ENCODE results near the gene PGP.
"Not testable (repeated sequence)": the region's sequence is repeated elsewhere in the genome, so short reads cannot be mapped to it uniquely, and the experiment has no call there.

The PGP gene

GRCh38 chr16:2213817-2214718 is 572 bp downstream of the PGP start:
- peak; percentile 34 for DNase-seq

GRCh38 chr16:2212362-2213324 is 2.0 kb downstream of the PGP start:
- no peak for DNase-seq

GRCh38 chr16:2211923-2212347 is 2.7 kb downstream of the PGP start:
- DNase-seq: no peak

- peak; percentile 38 for DNase-seq
Measured at GRCh38 chr16:2210386-2211365, 4.0 kb downstream of the PGP start, which contains the start of gene BRICD5. Gene BRICD5, minus strand, starts transcription at chr16:2210863. Its CDS starts 30 bp downstream, at chr16:2210833.

- no peak for DNase-seq
Measured at GRCh38 chr16:2210009-2210332, 4.7 kb downstream of the PGP start.

DNA sequence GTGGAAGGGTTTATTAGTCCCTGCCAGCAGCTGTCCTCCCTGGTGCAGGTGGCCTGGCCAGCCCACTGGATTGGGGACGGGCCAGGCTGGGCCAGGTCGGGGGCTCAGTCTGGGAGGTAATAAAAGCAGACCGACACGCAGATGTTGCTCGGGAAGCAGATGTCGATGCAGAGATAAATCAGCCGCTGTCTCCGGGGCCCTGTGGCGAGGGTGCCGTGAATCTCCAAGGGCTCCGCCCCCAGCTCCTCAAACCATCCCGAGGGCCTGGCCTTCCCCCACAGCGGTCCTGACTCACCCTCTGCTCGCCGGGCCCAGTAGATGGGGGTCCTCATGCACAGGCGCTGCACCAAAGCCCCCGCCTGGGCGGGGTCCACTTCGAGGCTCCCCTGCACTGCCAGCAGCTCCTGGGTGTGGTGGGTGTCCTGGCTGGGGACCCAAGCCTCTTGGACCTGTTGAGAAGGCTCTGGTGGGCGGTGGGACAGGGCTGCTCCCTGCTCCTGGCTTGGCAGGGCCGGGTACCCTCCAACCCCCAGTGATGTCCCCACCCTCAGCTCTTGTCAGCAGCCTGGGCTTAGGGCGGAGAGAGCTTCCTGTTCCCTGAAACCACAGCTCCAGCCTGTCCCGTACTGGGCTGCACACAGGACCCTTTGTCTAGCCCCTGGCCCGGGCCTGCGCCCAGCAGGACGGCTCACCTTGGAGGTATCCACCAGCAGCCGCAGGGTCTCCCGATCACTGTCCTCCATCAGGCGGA is 5.2 kb downstream of the PGP start:
- DNase-seq: no peak

GRCh38 chr16:2208772-2209171 is 5.9 kb downstream of the PGP start:
- DNase-seq: no peak

DNA sequence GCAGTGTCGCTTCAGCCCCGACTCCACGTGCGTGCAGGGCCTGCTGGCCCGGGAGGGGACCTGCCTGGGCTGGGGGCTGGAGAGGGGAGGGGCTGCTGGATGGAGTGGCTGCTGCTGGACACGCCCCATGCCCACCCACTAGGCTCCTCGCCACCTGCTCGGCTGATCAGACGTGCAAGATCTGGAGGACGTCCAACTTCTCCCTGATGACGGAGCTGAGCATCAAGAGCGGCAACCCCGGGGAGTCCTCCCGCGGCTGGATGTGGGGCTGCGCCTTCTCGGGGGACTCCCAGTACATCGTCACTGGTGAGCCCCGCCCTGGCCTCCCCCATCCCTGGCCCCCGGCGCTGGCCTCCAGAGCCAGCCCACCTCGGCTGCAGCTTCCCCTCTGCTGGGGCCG is 6.3 kb downstream of the PGP start:
- no peak for DNase-seq

GRCh38 chr16:2207872-2208271 is 6.8 kb downstream of the PGP start:
- no peak for DNase-seq

DNA sequence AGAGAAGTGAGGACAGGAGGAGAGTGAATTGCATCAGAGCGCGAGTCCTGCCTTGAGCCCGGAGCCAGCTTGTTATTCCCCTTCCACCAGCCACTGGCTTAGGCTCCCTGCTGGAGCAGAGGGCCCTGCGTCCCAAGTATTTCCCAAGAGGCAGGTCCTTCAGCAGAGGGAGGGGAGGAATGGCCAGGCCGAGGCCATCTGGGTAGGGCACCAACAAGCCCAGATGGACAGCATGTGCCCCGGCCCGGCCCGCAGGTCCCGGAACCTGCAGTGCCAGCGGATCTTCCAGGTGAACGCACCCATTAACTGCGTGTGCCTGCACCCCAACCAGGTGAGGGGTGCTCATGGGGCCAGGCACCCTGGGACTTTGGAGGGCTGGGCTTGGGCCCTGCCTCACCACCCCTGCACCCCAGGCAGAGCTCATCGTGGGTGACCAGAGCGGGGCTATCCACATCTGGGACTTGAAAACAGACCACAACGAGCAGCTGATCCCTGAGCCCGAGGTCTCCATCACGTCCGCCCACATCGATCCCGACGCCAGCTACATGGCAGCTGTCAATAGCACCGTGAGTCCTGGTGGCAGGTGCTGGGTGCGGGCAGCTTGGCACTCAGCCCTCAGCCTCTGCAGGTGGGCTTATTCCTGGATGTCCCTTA is 7.7 kb downstream of the PGP start:
- no peak for DNase-seq

DNA sequence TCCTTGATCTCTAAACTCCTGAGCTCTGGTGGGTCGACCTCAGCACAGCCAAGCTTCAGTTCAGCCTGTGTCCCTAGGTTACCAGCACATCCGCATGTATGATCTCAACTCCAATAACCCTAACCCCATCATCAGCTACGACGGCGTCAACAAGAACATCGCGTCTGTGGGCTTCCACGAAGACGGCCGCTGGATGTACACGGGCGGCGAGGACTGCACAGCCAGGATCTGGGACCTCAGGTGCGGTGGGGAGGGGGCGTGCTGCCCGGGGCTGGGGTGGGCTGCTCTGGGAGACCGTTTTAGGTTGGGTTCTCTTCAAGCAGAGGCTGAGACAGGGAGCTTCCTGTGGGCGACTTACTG is 8.2 kb downstream of the PGP start:
- no peak for DNase-seq

GRCh38 chr16:2205967-2206313 is 8.7 kb downstream of the PGP start:
- no peak for DNase-seq

DNA sequence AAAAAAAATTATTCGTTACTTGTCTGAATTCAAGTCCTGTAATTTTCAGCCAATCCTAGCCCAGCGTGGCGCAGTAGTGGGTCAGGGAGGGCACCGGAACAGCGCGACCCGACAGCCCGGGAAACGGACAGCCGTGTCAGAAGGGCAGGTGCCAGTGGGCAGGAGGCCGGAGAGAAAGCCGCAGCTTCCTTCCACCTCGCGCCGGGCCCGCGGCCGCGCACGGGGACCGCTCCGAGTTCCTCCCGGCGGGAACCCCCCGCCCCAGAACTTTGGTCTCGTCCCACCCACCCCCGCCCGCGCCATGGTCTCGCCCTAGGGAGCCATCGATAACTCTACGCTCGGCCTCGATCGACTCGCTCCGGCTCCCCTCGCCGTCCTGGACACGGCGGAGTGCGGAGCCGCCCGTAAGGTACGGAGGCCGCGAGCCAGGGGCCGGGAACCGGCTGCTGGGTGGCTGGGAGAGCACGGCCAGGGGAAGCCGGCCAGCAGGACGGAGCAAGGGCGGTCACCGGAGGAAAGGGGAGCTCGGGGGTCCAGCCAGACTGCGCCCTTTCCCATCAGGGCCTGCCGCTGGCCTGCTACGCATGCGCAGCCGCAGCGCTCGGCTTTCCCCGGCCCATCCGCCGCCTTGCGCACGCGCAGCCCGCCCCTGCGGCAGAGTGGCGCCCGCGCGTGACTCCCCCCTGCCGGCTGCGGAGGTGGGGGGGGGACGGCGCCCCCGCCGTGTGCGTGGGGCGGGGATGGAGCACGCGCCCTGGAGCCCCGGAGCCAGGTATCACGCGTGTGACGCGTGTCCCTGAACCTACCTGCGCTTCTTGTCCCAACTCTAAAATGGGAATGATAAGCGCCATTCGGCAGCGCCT is 9.3 kb downstream of the PGP start, which contains the start of gene MLST8:
Gene MLST8, plus strand, starts transcription at position 351 of the 863 bp plus-strand sequence. CDS start 632 bp downstream, outside the sequence.
- peak; percentile 91 for DNase-seq

DNA sequence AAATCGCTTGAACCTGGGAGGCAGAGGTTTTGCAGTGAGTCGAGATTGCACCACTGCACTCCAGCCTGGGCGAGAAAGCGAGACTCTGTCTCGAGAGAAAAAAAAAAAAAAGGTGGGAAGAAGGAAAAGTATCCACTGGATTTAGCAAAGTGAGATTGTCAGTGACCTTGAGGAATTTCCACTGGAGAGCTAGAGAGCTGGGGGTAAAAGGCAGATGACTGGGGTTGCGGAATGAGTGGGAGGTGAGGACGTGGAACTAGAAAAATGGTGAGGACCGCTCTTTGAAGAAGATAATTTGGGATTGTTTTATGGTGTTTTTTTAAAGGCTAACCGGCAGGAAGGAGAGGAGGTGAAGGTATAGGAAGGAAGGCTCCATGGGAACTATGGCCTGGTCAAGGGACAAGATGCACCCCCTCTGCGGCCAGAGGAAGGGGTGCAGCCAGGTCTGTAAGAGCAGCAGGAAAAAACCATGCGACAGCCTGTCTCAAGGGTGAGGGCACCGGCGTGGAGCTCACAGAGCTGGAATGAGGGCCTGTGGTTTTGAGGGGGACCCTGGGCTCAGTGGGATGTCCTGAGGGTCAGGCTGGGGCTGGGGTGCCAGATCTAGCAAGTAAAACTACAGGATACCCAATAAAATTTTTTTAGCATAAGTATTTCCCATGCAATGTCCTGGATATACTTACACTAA is 10.1 kb downstream of the PGP start:
- no peak for DNase-seq

- DNase-seq: not testable (repeated sequence)
Measured at GRCh38 chr16:2203119-2203688, 11.4 kb downstream of the PGP start.

DNA sequence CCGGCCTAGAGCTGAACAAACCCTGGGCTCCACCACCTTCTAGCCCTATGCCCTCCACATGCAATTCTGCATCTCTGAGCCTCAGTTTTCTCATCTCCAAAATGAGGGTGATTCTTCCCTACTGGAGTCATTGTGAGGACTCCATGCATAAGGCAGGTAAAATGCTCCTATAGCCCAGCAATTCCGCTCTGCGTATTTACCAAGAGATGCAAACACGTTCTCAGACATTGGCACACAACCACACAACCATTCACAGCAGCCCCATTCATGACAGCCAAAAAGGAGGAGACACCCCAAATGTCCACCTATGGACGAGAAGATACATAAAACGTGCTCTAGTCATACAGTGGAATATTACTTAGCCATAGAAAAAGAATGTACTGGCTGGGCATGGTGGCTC is 14.3 kb downstream of the PGP start:
- DNase-seq: no peak

DNA sequence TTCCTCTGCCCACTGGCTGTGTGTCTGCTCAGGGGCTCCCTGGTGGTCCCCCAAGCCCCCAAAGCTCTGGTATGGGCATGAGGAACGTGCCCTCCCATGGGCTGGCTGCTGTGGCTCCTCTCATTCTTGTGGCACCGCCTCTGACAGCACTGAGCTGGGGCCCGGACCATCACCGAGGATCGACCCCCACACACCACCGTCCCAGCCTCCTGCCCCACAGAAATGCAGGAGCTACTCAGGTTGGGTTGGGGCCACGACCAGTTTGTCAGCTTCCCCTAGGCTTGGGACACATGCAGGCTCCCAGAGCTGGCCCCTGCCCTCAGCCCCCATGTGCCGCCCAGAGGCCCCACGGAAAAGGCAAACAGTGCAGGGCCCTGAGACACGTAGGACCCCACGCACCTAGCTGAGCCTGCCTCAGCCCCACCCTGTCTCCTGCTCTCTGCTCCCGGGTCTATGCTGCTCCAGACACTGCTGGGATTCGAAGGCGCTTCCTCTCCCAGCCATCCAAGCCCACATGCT is 15.0 kb downstream of the PGP start:
- DNase-seq: no peak

DNA sequence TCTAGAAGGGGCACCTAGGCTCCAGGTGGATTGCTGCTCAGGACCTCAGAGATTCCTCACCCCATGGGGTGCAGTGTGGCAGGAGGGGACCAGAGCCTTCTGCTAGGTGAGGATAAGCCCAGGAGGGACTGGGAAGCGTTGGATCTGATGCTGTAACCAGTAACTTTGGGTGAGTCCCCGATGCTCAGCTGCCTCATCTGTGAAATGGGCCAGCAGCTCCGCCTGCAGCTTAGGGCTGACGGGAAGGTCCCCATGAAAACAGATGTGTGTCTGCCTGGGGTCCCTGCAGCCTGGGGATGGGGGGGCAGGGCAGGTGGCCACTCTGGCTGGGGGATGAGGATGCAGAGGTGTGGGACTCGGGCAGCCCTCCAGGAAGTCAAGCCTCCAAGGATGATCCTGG is 15.5 kb downstream of the PGP start:
- no peak for DNase-seq

DNA sequence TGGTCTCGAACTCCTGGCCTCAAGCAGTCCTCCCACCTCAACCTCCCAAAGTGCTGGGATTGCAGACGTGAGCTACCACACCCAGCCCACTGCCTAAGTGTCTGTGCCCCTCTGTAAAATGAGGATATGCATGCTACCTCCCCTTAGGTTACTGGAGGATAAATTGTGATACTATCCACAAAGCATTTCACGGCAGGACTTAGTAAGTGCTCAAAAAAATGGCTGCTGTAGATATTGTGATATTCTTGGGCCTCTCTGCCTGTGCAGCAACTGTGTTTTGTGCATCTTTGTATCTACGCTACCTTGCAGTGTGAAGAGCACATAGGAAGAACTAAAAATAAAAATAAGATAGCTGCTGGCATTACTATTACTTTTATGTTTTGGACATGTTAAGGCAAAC is 16.4 kb downstream of the PGP start:
- DNase-seq: no peak
